Gastrocnemius medialis (tissue), 4 donors: ENCODE results near the gene FRMD3.

Experiments used
- POLR2A ChIP-seq, 2 donors: fragments of 450-650 bp; IDR thresholded peaks; one replicate each; pipeline ENCODE4 v1.6.1; 2017; ENCODE audit warnings: antibody characterized with exemption in 2 of 2, mild to moderate bottlenecking in 2 of 2, moderate library complexity in 2 of 2
- TF ChIP-seq, protein P1 (sequence below), 5 experiments: fragments of 450-650 bp in 3 of 5; fragments of 200-600 bp in 2 of 5; sonication (generic) in 2 of 5; IDR thresholded peaks in 4 of 5; conservative IDR thresholded peaks in 1 of 5; 1 replicate in 4 of 5; 2 replicates in 1 of 5; pipeline ENCODE4 v1.5.1; 2016 to 2019; ENCODE audit warnings: antibody characterized with exemption in 5 of 5, mild to moderate bottlenecking in 3 of 5, moderate library complexity in 3 of 5

DNA sequence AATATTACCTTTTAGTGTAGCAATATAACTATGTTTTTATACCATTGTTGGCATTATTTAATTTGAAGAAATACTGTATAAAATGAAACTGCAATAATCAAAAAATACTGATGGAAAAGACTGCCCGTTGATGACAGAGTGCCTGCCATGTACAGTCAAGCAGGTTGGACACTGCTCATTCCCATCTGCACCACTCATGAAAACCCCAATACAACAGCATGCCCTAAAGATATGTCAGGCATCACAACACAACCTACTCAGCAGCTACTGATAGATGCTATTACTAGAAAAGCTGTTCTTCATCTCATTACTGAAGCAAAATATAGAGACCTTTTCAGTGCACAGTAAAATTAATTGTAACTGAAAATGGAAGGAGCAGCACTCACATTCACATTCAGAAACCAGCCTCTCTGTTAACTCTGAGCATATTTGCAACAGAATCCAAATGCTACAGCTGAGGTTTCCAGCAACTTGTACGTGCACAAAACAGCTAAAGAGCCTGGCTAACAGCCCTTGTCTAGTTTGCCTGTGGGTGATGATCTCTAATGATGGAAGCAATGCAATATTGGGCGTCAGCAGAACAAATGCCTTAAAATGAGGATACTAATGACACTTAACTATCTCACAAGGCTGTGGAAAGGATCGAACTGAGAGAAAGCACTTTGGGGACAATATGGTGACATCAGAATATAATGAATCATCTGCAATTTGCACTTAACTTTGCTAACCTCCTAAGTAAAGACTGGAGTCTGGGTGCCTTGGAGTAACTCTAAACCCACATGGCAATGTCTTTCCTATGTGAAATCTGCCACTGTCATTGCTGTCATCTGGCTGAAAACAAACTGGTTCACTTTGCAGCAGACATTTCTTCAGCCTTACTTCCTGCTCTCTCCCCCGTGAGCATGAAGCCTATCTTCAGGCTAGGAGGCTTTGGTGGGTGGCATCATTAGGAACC is 280.0 kb downstream of the FRMD3 start:
- TF ChIP-seq, protein P1, sequence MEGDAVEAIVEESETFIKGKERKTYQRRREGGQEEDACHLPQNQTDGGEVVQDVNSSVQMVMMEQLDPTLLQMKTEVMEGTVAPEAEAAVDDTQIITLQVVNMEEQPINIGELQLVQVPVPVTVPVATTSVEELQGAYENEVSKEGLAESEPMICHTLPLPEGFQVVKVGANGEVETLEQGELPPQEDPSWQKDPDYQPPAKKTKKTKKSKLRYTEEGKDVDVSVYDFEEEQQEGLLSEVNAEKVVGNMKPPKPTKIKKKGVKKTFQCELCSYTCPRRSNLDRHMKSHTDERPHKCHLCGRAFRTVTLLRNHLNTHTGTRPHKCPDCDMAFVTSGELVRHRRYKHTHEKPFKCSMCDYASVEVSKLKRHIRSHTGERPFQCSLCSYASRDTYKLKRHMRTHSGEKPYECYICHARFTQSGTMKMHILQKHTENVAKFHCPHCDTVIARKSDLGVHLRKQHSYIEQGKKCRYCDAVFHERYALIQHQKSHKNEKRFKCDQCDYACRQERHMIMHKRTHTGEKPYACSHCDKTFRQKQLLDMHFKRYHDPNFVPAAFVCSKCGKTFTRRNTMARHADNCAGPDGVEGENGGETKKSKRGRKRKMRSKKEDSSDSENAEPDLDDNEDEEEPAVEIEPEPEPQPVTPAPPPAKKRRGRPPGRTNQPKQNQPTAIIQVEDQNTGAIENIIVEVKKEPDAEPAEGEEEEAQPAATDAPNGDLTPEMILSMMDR (IDR thresholded peaks at IDR 0.05 in 4 of 5, conservative IDR thresholded peaks at IDR 0.05 in 1 of 5): no peak
- no peak for TF ChIP-seq POLR2A (IDR thresholded peaks at IDR 0.05)
